Inflammatory macrophage (primary cell): ENCODE results near the gene GPR25.
"Not testable (repeated sequence)": the region's sequence is repeated elsewhere in the genome, so short reads cannot be mapped to it uniquely, and the experiment has no call there.

Source experiments
- DNase-seq, 2 donors: peaks; one replicate each; pipeline ENCODE4 v3.0.0-alpha.2; 2020 to 2022

The GPR25 gene

DNA sequence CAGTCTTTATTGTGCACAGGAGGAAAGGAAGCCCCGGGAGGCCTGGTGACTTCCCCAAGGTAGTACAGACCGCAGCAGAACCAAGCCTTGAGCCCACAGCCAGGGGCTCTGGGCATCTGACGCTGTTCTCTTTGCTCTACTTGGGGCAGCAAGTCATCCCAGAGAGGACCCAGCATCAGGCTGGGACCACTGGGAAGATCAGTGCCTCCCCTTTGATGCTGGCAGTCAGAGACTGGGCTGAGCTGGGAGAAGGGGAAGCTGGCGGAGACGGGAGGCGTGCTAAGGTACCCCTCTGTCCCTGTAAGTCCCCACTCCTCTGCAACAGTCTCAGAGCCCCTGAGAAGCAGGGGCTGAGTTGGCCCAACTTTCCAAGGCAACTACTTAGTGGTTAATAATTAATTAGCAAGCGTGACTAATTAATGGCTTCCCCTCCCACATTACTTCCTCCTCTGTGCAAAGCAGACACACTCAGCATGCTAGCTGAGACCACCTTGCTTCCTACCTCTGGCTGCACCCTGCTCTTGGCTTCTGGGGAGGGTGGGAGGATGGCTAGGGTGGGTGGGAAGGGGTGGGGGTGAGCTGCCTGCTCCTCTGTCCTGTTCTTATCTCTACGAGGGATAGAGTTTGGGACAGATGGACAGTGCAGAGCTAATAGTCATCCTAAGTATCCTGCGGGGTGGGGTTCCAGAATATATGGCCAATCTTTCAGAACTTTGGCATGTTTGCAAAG, 23.2 kb downstream of the GPR25 start:
- no peak for DNase-seq

DNA sequence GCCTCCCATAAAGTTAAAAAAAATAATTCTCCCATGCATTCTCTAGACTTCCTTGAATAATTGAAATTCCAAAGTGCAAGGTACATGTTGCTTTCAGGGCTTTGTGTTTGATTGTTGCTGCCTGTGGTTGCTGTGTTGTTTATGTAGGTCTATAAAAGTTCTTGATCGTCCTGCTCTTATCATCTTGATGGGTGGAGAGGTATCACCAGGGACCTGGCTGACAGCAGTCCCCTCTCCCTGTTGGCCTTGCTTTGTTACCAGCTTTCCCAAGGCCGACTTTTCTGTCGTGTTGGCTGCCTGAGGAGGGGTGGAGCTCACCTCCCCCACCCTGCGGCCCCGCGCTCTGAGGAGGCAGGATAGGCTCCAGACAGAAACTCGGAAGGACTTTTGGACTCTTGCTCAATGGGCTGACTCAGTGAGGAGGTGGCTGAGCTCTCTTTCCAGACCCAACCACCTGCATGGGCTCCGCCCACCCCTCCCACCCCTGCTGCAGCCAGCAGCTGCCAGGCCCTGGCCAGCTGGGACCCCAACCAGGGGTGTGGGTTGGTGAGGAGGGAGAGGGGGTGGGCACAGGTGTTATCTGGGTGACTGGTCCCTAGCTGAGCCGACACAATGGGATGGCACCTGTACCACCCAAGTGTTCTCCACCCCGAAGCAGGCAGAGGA, 23.9 kb downstream of the GPR25 start:
- peak in 1 of 2 donors; percentile 51 for DNase-seq

DNA sequence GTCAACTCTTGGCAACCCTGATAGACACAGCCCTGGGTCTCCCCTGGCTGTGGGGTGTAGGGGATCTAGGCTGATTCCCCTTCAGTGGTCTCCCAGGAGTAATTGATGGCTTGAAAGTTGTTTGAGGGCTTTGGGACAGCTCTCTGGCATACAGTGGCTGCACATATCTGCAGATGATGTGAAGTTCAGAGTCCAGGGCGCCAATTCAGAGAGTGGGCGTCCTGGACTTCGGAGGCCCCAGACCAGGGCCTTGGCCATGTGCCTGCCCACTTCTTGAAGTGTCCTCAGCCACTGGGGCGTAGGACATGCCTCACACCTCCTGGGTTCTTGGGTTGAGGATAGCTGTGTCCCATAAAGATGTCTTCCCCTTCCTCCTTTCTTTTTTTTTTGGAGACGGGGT, 24.5 kb downstream of the GPR25 start:
- no peak for DNase-seq

DNA sequence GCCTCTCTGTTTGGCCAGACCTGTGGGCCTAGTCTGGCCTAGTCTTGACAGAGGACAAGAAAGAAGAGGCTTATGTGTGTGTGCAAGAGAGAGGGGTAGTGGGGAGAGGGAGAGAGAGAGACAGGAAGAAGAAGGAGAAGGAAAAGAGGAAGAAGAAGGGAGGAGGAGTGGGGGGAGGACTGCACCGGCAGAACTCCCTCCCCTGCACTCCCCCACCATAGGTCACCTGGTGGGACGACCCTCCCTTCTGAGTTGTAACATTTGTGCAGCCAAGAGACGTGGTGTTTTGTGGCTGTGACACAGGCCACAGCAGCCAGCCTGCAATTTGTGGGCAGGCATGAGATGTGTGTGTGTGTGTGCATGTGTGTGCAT, 26.2 kb downstream of the GPR25 start:
- DNase-seq: no peak

DNA sequence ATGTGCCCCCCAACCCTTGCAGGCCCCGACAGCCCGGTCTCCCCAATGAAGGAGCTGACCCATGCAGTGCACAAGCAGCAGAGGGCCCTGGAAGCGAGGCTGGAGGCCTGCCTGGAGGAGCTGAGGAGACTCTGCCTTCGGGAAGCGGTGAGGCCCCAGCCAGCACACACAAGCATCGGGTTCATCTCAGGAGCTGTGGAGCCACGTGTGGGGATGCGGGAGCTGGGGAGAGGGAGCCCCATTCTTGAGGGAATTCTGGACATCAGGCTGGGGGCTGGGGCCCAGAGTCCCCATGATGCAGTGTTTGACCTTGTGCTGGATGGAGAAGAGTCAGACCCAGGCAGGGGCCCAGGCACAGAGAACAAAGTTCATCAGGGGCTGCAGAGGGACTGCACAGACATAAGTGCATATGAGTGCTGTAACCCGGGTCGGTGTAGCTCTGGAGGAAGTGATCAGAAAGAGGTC, 26.7 kb downstream of the GPR25 start:
- DNase-seq: no peak

DNA sequence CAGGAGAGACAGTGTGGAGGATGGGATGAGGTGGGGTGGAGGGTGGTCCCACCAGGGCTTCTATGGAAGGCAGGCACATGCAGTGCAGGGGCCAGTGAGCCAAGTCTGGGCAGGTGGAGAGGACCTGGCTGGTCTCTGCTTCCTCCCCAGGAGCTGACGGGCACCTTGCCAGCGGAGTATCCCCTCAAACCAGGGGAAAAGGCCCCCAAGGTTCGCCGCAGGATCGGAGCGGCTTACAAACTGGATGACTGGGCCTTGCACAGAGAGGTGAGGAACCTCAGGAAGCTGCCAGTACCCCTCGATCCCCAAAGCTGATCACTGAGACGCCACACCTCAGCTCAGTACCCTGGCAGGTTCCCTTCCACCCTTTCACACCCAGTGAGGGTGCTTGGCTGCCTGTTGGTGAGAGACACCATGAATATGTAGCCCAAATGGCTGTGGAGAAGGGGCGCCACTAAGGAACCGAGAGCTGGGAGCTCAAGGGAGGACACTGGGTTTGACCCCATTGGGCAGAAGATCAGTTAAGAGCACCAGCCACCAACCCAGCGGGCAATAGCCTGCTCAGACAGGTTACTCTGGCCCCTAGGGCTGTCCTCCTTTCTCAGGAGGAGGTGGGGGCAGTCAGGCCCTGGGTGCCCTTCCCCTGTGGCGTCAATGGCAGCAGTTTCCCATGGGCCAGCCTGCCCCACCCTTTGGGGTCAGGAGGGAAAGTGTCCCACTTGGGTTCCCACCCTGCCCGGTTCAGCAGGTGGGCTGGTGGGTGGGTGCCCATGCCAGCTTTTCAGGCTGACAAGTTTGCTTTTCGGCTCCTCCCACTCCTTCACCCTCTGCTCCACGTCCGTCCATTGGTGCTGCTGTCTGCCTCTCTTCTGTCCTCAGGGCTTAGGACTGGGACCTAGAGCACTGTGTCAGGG, 27.4 kb downstream of the GPR25 start:
- DNase-seq: no peak

DNA sequence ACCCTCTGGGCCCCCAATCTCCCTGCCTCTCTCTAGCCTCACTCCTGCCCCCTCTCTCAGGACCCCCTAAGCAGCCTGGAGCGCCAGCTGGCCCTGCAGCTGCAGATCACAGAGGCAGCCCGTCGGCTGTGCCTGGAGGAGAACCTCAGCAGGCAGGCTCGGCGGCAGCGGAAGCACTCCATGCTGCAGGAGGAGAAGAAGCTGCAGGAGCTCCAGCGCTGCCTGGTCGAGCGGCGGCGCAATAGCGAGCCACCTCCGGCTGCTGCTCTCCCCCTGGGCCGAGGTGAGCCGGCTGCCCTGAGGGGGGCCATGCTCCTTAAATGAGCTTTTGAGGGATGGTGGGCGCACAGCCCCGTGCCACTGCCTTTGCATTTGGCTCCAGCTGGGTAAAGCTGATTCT, 28.1 kb downstream of the GPR25 start:
- DNase-seq: no peak

DNA sequence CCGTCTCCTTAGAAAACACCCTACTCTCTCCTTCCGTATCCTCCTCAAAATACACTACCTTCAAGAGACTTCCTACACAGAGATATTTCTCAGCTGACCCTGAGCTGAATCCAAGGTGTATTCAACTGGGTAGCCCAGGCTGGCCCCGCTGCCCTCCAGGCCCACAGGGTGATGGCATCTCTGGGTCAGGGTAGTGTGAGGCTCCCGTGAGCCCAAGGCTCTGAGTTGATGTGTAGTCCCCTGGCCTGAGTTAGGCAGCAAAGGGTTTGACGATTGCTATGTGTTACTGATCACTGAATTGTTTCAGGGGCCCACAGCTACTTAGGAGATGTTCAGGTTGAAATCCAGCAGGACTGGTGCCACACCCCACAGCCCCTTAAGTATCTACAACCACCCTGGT, 28.6 kb downstream of the GPR25 start:
- no peak for DNase-seq

DNA sequence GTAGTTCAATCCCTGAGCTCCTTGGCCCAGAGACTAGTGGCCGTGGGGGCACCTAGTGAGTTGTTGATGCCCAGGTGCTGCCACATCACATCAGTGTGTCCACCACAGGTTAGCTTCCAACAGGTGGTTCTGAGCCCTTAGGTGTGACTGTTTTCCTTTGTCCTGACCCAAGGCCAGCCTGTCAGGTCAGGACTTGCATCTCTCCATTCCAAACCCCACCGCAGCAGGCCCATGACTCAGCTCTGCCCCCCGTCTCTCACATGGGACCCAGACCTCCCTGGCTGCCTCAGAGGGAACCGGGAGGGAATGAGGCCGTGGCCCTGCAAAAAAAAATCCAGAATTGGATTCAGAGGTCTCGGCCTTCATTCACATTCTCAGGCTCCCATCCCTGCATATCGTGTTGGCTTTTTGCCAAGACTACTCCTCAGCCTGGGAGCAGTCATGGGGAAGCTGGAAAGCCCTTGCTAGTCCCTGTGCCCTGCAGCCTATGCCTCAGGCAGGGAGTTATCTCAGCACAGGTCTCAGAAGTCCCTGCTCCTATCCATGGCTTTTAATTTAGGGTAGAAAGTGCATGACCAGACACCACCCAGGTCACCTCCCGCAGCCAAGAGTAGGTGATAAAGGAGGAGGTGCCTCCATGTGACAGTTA, 29.1 kb downstream of the GPR25 start:
- no peak for DNase-seq

DNA sequence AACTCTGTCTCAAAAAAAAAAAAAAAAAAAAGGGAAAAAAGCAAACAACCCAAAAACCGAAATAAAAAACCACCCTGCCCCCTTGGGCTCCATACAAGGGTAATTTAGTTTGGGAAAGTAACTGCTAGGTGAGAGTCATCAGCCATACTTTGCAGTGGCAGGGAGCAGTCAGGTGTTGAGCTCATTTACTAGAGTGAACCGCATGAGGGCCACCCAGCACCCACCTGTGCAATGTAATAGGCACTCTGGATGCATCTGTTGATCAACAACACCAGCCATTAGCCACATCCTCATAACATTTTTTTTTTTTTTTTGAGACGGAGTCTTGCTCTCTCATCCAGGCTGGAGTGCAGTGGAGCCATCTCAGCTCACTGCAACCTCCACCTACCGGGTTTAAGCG, 31.0 kb downstream of the GPR25 start:
- DNase-seq: no peak

DNA sequence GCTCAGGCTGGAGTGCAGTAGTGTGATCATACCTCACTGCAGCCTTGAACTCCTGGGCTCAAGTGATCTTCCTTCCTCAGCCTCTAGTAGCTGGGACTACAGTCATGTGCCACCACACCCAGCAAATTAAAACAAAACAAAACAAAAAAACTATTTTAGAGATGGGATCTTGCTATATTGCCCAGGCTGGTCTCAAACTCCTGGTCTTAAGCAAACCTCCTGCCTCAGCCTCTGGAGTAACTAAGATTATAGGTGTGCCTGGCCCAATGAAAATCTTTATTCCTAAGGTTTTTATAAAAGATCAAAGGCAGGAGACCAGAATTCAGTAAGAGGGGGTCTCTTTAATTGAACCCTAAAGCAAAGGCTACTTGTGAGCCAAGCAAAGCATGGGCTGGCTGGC, 32.0 kb downstream of the GPR25 start:
- DNase-seq: no peak

DNA sequence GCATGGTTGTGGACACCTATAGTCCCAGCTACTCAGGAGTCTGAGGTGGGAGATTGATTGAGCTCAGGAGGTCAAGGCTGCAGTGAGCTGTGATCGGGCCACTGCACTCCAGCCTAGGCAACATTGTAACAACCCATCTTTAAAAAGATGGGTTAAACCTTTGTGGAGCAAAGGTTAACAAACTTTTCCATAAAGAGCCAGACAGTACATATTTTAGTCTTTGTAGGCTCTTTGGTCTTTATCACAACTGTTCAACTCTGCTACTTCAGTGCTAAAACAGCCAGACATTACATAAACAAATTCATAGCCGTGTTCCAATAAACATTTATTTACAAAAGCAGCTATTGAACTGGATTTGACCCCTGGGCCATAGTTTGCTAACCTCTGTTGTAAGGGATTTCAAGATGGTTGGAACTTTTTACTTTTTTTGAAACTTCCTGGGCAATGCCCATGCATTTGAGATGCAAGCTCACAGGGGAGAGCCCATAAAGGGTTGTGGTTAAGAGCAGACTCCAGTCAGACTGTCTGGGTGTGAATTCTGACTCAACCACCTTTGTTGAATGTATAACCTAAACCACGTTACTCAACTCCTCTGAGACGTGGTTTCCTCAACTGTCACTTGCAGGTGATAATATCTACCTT, 32.8 kb downstream of the GPR25 start:
- DNase-seq: no peak

DNA sequence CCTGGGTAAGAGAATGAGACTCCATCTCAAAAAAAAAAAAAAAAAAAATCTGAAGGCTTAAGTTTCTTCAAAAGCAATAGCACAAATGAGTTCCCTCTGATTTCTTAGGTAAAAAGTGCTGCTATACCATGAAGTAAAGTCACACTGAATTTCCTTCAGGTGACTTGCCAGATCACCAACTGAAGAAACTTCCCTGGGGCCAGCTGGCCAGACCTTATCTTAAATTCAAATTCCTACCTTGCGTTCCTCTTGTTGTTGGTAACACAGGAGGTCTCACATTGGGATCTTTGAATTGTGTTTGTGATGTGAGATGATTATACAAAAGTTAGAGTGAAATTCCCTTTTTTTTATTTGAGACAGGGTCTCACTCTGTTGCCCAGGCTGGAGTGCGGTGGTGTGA, 33.7 kb downstream of the GPR25 start:
- DNase-seq: no peak

DNA sequence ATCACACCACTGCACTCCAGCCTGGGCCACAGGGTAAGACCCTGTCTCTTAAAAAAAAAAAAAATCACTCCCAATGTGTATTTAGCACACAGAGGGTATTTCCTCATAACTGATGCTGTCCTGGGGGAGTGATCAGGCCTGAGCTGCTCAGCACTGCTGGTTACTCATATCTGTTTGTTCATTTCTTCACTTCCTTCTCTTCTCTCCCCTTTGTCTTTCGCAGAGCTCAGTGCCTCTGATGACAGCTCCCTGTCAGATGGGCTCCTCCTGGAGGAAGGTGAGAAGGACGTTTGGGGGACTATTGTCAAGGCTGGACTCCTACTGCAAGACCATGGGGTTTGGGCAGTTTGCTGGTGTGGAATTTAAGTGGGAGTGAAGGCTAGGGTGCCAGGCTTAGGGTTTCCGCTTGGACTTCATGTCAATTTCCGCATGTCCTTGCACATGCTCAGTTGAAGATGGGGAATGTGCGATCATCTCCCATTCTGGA, 34.9 kb downstream of the GPR25 start:
- DNase-seq: peak; percentile 68 to 76

DNA sequence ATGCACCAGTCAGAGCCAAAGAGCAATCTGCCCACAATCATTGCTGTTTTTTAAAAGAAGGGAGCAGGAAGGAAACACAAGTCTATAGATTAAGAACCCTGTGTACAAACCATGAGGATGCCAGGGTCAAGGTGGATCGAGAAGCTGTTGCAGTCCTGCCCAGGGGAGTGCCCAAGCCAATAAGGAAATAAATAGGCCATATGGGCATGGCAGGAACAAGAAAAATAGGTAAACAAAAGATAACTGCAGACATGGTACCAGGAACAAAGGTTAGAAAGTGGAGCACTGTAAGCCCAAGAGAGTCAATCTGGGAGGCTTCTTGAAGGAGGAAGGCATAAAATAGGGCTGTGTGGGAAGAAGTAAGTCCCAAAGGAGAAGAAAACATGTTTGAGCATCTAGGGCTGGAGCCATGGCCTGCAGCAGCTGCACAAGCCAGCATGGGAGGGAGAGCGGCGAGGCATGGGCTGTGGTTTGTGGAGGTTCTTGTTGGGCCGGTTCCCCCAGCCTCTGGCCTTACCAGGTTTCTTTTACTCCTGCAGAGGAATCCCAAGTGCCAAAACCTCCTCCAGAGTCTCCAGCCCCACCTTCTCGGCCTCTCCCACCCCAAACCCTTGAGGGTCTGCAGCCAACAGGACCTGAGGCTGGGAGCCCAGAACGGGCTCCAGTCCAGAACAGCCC, 35.5 kb downstream of the GPR25 start:
- DNase-seq: no peak

DNA sequence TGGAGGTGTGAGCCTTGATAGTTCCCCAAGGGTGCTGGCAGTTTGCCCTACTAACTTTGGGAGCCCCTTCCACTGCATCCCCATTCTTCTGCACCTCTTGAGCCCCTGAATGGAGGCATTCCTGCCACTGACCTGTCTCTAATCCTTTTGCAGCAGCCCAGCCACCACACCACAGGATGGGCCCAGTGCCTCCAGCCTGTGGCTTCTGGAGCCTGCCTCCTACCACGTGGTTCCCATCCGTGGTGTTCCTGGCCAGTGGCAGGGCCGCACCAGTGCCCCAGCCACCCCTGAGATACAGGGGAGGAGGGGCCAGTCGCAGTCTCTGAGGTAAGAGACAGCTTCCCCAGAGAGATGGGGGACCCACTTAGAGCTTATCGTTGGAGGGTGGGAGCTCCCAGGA, 36.3 kb downstream of the GPR25 start:
- no peak for DNase-seq

DNA sequence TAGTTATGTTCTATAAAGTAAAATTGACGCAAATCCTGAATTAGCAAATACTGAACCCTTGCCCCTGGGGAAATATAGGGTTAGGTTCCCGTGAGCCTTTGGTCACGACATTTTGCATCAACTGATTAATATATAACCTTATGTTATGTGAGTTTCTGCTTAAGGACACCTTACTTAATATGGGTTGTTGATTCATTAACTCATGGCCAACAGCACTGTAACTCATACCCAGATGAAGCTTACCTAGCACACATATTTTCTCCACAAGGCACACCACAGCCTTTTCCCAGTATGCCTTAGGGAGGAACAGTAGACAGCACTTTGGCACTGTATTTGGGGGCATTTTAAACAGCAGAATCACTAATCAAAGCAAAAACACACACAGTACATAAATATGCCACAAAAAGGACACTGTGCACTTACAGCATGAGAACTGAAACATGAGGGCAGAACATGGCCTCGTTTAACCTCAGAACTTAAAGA, 37.0 kb downstream of the GPR25 start:
- DNase-seq: no peak

DNA sequence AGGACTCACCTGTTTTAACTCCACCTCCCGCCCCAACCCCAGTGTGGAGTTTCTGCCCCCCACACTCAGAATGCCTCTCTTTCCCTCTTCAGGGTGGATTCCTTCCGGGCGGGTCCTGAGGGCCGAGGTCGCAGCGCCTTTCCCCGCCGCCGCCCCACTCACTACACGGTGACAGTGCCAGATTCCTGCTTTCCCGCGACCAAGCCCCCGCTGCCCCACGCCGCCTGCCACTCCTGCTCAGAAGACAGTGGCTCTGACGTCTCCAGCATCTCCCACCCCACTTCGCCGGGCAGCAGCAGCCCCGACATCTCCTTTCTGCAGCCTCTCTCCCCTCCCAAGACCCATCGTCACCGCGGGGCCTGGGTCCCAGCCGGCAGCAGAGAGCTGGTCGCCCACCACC, 38.6 kb downstream of the GPR25 start:
- no peak for DNase-seq

DNA sequence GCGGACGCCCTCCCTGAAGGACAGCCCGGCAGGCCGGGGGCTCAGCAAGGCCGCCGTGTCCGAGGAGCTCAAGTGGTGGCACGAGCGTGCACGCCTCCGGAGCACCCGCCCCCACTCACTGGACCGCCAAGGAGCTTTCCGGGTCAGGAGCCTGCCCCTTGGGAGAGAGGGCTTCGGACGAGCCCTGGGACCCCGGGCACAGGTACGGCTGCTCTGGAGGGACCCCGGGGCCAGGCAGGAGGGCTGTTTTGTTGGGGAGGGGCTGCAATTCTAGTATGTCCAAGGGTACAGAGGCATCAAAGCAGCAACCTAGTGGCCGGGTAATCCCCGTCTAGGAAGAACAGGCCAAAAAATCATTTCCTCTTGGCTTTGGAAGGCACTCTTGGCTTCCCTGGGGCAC, 39.2 kb downstream of the GPR25 start:
- not testable (repeated sequence) for DNase-seq

DNA sequence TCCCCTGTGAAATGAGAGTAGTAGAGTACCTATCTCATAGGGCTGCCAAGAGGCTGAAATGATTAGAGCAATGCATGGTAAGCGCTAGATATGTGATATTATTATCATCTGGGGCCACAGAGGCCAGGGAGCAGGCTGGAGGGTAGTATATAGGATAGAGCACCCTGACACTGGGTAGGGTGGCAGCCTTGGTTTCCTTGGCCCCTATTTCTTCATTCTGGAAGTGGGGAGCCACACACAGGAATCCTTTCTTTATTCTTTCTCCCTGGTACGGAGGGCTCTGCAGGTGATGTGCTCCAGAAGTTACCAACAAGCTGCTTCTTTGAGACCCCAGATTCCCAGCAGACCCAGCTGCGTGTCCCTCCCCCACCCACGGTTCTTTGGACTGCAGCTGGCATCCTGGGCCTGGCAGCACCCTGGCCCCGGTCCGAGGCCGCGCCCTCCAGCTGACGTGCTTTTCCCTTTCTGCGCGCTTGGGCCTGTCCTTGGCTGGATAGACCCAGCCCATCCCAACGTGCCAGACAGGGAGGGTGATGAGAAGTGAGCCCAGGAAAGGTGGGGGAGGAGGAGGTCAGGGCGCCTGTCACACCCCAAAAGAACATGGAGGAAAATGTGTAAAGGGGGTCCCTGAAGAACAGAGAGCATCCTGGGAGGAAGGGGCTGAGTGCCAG, 40.1 kb downstream of the GPR25 start:
- DNase-seq: no peak

DNA sequence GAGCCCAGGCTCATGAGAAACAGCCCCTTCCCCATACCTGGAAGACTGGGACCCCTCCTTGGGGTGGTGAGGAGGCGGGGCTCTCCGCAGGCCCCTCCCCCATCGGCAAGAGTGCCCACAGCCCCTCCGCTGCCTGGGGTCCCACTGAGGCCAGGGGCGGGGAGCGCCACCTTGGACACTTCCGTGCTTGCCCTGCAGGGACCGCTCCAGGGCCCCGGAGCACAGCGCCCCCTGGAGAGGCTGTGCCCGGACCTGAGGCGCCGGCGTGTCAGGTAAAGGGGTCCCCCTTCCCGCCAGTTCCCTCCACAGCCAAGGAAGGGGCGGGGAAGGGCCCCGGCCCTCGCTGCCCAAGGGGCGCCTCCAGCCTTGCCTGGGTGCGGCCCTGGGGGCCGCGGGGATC, 43.4 kb downstream of the GPR25 start:
- DNase-seq: no peak
